ENCODE results near the gene PLRG1. TPM values are rescaled to one million over a fixed set of nuclear protein-coding genes. Genes with fewer than 3 reads are reported as not detected.

PLRG1 gene
- 89.3 and 91.8 TPM in 2 replicates for total RNA-seq

DNA sequence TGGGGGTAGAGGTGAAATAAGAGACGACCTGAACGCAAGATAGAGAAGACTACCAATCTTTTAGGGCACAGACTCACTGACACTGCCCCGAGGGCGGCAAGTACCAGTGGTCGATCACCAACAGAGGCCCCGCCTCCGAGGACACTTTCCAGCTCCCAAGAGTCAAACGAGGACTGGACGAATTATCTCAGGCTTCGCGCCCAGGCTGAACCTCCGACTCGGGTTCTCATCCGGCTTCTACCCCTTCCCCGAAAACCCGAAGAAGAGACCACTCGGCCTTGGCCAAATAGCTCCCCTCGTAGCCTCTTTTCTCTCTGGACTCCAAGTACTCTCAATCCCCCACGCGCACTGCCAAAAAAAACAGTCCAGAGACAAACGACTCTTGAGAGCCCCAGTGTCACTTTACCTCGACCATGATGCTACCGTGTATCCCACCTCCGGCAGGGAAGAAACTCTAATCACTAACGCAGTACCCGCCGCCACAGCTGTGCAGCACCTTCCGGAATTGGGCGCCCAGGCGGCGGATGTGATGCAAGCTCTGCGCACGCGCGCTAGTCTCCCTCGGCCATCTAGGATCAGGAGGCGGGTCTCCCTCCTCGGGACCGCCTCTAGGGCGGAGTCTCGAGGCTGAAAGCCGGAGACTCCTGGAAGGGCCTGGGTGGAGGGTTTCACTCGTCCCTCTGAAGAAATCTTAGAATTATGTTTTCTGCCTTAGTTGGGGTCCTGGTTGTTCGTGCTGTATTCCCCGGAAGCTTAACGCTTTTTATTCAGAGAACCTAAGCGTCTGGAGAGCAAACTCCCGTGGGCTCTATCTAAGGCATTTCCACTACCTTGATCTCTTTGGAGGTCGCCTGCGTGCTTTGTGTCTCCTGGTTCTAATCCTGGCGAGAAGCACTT lies at the start of gene PLRG1:
Gene PLRG1 (minus strand): TSS at position 507 of the 897 bp plus-strand sequence. CDS start 92 bp downstream, at position 415.

DNA sequence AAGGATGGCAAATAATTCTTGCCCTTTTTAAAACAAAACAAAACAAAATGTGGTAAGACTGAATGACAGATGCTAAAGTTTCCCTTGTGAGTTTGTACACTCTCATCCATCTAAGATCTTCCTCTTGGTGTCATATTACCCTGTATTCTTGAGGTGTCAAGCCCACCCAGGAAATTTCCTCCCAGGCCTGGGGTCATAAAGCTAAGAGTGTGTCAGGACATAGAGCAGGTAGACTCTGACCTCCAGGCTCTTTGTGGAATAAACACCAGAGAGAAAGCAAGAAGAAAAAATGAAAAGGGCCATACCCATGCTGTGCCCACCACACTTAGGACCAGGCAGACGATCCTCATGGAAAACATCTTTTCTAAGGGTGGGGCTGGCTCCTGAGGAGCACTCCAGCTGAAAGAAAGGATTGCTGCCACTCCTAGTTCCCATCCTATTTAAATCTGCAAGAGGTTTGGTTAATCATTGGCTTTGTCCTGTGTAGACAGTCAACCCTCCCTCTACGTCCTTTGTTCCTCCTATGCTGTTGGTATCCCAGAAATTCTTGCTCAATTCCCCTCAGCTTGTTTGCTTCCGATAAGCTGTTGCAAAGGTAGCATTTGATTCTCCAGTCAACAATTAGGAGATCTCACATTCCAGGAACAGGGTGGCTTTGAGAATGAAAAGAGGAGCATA lies 40.3 kb upstream of the PLRG1 start, which contains the start of gene FGA:
Gene FGA (minus strand): TSS at position 414 of the 678 bp plus-strand sequence. CDS start 55 bp downstream, at position 359.

DNA sequence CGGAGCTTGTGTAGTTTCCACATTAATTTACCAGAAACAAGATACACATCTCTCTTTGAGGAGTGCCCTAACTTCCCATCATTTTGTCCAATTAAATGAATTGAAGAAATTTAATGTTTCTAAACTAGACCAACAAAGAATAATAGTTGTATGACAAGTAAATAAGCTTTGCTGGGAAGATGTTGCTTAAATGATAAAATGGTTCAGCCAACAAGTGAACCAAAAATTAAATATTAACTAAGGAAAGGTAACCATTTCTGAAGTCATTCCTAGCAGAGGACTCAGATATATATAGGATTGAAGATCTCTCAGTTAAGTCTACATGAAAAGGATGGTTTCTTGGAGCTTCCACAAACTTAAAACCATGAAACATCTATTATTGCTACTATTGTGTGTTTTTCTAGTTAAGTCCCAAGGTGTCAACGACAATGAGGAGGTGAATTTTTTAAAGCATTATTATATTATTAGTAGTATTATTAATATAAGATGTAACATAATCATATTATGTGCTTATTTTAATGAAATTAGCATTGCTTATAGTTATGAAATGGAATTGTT lies 12.6 kb upstream of the PLRG1 start, which contains the start of gene FGB:
Gene FGB (plus strand): TSS at position 315 of the 558 bp plus-strand sequence. CDS start 8 bp downstream, at position 323.

DNA sequence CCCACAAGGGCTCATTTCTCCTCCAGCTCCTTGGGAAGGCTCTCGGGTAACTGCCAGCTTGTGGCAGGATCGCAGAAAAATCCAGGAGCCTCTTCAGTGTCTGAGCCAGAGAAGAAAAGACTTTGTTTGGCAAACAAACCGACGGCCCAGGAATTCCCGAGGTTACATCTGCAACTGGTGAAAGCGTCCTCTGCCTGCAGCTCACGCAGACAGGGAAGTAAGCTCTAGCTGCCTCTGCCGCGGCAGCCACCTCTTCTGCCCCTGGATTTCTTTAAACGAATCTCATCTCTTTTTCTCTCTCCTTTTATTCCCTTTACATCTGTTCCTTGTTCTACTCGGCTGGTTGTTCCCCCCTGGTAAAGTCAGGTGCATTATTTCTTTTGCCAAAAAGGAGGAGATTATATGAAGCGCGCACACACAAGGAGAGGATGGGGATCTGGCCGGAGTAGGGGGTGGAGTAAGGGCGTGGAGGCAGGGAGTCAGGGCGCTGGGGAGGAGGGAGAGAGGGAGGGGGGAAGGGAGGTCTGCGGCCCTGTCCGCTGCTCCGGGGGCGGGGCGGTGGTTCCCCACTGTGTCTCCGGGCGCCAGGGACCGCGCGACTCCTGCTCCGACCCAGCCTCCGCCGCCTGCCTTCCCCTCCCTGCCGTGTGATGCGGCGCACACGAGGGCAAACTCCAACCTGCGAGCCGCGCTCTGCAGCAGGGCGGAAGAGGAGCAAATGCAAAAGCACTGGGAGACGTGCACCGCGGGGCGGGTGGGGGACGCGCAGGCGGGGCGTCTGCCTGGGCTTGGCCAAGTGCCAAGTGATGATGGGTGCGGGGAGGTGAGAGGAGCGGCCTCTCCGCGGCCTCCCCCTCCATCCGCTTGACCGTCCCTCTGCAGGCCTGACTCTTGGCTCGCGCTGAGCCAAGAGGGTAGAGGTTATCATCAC lies 58.6 kb downstream of the PLRG1 start, which contains the start of gene DCHS2:
Gene DCHS2 (minus strand): TSS at position 459 of the 931 bp plus-strand sequence. CDS start 444 bp downstream, at position 15.

Small RNA genes lying within 50 kb of the gene (small RNA-seq; reads per million reads assigned to genes)
- not detected for gene RNU6-1285P

Other genes starting within 250 kb of the PLRG1 start
- 0.19 TPM in 1 of 2 replicates, not detected in the other for gene DCHS2, start 58.6 kb downstream of the PLRG1 start, total RNA-seq
- gene FGB, start 12.6 kb upstream of the PLRG1 start, total RNA-seq = not detected in 2 replicates
- gene FGA, start 40.3 kb upstream of the PLRG1 start, total RNA-seq = not detected in 2 replicates
- gene FGG, start 62.3 kb upstream of the PLRG1 start, total RNA-seq = not detected in 2 replicates
- gene LRAT, start 193.6 kb upstream of the PLRG1 start, total RNA-seq = not detected in 2 replicates
- 0.10 TPM in 1 of 2 replicates, not detected in the other for gene RBM46, start 230.9 kb upstream of the PLRG1 start, total RNA-seq